Testis (tissue), 3 donors: ENCODE measurements around the gene CFDP1. TPM values are rescaled to one million over a fixed set of nuclear protein-coding genes. Genes with fewer than 3 reads are reported as not detected.

Experiments used
- DNase-seq: peaks from one replicate; pipeline ENCODE4 v3.0.0-alpha.2; 2019
- H3K27ac ChIP-seq, 2 donors: fragments of 200-600 bp; sonication (generic); one replicate each; pipeline ENCODE4 v1.5.1; 2019
- H3K27me3 ChIP-seq: fragments of 200-600 bp; sonication (generic); one replicate; pipeline ENCODE4 v1.5.1; 2019
- H3K36me3 ChIP-seq: fragments of 200-600 bp; sonication (generic); one replicate; pipeline ENCODE4 v1.5.1; 2017; ENCODE audit warnings: low read depth; ENCODE audit errors: missing control alignments
- H3K4me1 ChIP-seq: fragments of 200-600 bp; sonication (generic); one replicate; pipeline ENCODE4 v1.5.1; 2019
- H3K4me3 ChIP-seq, 2 donors: fragments of 200-600 bp; sonication (generic); one replicate each; pipeline ENCODE4 v1.5.1; 2017 to 2019
- H3K9me3 ChIP-seq: fragments of 200-600 bp; sonication (generic); one replicate; pipeline ENCODE4 v1.5.1; 2017
- POLR2A ChIP-seq: fragments of 450-650 bp; IDR thresholded peaks from one replicate; pipeline ENCODE4 v1.6.1; 2017; ENCODE audit warnings: antibody characterized with exemption, mild to moderate bottlenecking, moderate library complexity
- WGBS, 2 donors: methylation state at CpG; one replicate each; pipeline ENCODE4 v1.1.5; 2018; 5-methylcytosine and 5-hydroxymethylcytosine counted together
- intact Hi-C: fragments of 100-400 bp; cut with DNase I; formaldehyde crosslinking; loops from one replicate; pipeline ENCODE4 v1.15.1; 2023; ENCODE audit warnings: low total_unique reads
- polyA plus RNA-seq: library from polyadenylated mRNA; stranded (reverse); fragments of 350-450 nt; fragmentation: Illumina TruSeq; extraction: RNeasy Lipid Tissue Mini Kit (QIAGEN cat#74804); gene quantifications from one replicate; pipeline ENCODE4 v1.2.3, GENCODE V29; 2014; ENCODE audit warnings: low read depth, low replicate concordance; ENCODE audit not compliant: insufficient read depth
- total RNA-seq, 2 donors: library from RNA; depleted of rRNA; stranded (reverse); fragments of >200 nt; gene quantifications; one replicate each; pipeline ENCODE4 v1.2.3, GENCODE V29; 2016
- TF ChIP-seq, protein P1 (sequence below), 3 experiments: fragments of 450-650 bp in 2 of 3; fragments of 200-600 bp in 1 of 3; sonication (generic) in 1 of 3; IDR thresholded peaks; one replicate each; pipeline ENCODE4 v1.5.1; 2016 to 2019; ENCODE audit warnings: antibody characterized with exemption in 3 of 3, mild to moderate bottlenecking in 2 of 3, moderate library complexity in 1 of 3

CFDP1 gene
- total and polyA plus RNA-seq, 3 donors from 2014 or later = 111 to 133 (median 127) TPM

DNA sequence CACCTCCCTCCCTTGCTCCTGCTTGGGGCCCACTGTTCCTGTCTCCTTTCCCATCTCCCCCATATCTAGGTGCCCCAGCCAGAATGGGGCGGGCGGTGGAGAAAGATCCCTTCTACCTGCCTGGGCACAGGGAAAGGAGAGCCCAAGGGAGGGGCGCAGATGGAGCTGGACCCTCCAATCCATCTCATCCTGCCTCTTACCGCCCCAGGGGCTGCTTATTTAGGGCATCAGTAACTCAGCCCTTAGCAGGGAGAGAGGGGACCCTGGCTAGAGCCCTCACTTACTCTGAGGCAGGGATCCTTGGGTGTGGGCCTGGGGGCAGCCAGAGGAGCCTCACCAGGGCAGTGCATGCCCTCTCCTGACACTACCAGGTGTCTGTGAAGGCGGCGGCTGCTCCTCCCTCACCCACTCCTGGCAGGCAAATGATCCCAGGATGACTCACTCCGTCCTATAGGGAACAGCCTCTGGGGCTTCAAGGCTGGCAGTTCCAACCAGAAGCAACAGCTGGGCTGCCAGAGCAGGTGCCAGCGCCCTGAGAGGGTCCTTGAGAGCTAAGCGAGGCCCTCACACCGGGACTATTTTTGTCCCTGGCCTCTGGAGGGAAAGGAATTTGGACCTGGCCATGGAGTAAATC, 165.6 kb downstream of the CFDP1 start:
- no peaks in the 10 kb centered on the region for H3K36me3 ChIP-seq
- TF ChIP-seq, protein P1, sequence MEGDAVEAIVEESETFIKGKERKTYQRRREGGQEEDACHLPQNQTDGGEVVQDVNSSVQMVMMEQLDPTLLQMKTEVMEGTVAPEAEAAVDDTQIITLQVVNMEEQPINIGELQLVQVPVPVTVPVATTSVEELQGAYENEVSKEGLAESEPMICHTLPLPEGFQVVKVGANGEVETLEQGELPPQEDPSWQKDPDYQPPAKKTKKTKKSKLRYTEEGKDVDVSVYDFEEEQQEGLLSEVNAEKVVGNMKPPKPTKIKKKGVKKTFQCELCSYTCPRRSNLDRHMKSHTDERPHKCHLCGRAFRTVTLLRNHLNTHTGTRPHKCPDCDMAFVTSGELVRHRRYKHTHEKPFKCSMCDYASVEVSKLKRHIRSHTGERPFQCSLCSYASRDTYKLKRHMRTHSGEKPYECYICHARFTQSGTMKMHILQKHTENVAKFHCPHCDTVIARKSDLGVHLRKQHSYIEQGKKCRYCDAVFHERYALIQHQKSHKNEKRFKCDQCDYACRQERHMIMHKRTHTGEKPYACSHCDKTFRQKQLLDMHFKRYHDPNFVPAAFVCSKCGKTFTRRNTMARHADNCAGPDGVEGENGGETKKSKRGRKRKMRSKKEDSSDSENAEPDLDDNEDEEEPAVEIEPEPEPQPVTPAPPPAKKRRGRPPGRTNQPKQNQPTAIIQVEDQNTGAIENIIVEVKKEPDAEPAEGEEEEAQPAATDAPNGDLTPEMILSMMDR (IDR thresholded peaks at IDR 0.05) = no peak
- no peak for TF ChIP-seq POLR2A
- H3K4me1 ChIP-seq = peaks cover 16% of the 10 kb centered on the region
- no peak overlapping the region for H3K4me3 ChIP-seq
- no peak for DNase-seq
- H3K9me3 ChIP-seq = no peaks in the 10 kb centered on the region
- H3K27me3 ChIP-seq = no peaks in the 10 kb centered on the region
- 79 to 80% methylated on average over 7 to 10 of the region's 10 CpGs for WGBS, 2 donors
- intact Hi-C loops = no loop called here
- H3K27ac ChIP-seq = no peak overlapping the region

DNA sequence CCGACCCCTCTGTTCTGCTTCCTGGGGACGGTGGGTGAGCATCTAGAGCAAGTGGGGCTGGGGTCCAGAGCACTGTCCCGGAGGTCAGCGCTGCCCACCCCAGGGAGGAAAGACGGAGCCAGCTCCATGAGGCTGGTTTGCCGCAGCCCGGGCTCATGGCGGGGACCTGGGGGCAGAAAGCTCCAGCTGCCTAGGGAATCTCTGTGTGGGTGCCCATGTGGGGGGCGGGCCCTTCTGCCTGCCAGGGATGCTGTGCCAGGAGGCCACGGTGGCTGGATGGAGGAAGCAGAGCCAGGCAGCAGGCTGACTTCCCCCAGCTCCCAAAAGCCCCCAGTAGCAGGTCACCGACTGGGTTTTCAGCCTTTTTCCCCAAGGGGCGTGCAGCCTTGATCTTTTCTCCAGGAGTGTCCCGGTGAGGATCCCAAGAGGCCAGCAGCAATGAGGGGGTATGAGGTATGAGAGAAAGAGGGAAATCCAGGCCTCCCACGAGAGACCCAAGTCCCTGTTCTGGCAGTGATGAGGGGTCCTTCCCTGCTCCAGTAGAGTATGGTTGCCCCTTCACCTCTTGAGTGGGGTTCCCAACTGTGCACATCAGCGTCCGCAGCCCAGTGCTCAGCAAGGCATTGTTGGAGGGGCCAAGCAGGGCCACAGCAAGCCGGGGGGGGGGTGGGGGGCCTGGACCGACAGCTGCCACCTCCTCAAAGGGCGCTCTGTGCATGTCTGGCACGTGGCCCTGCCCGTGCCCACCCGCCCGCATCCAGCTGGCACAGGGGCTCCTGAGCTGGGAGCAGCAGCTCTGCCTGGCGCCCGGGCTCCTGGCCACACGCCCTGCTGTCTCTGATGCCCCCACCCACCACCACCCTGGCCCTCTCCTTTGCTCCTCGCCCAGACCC, 166.3 kb downstream of the CFDP1 start:
- intact Hi-C loops = no loop called here
- TF ChIP-seq, protein P1 (IDR thresholded peaks at IDR 0.05) = no peak
- no peak for TF ChIP-seq POLR2A
- Histone ChIP-seq H3K36me3 (no peaks in the 10 kb centered on the region), H3K27ac (no peak overlapping the region), H3K4me3 (peak overlapping the region in 1 of 2 donors; percentile 97), H3K9me3 (no peaks in the 10 kb centered on the region), H3K4me1 (peaks cover 24% of the 10 kb centered on the region), H3K27me3 (no peaks in the 10 kb centered on the region)
- no peak for DNase-seq
- WGBS, 2 donors = 65 to 90% methylated on average over 11 to 22 of the region's 27 CpGs

- Histone ChIP-seq H3K36me3 (no peaks in the 10 kb centered on the region), H3K27me3 (no peaks in the 10 kb centered on the region), H3K27ac (peak overlapping the region; percentile 92 to 93), H3K4me1 (peaks cover 32% of the 10 kb centered on the region), H3K4me3 (peak overlapping the region; percentile 82 to 97), H3K9me3 (no peaks in the 10 kb centered on the region)
- intact Hi-C loops = no loop called here
- TF ChIP-seq, protein P1 (IDR thresholded peaks at IDR 0.05) = no peak
- no peak for TF ChIP-seq POLR2A
- WGBS, 2 donors = 9 to 55% methylated on average over 12 to 43 of the region's 62 CpGs
- DNase-seq = peak; percentile 81
These were observed 167.2 kb downstream of the CFDP1 start for GRCh38 chr16:75265911-75266701.

- Histone ChIP-seq H3K27ac (peak overlapping the region; percentile 93 to 95), H3K4me1 (peaks cover 36% of the 10 kb centered on the region), H3K9me3 (no peaks in the 10 kb centered on the region), H3K27me3 (no peaks in the 10 kb centered on the region), H3K4me3 (peak overlapping the region; percentile 82 to 97), H3K36me3 (no peaks in the 10 kb centered on the region)
- no peak for DNase-seq
- intact Hi-C loops = no loop called here
- WGBS, 2 donors = 1 to 2% methylated on average over 9 to 45 of the region's 74 CpGs
- TF ChIP-seq, protein P1 (IDR thresholded peaks at IDR 0.05) = no peak
- no peak for TF ChIP-seq POLR2A
These were observed 168.0 kb downstream of the CFDP1 start for GRCh38 chr16:75264999-75265910.
